ENCODE data around the gene MLPH.

DNA sequence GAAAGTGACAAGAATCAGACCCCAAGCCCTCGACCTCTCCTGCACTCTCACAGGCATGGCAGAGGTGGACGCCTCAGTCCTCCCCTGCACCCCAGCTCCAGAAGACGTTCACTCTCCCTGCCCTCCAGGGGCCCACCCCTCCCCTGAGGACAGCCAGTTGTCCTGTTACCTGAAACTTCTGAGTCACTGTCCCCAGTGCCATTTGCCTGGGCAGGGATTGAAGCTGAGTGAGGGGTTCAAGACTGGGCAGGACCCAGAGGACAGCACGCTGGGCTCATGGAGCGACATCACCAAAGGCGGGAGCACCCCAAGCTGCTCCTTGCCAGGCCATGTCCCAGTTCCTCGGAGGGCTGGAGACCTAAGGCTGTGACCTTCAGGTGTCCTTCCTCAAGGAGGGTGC lies 38.9 kb upstream of the MLPH start:
- TF ChIP-seq MAFK (IDR thresholded peaks at IDR 0.05; ENCODE audit: low read length) (no peak), HDGF (IDR thresholded peaks at IDR 0.05) (no peak), EP300 (IDR thresholded peaks at IDR 0.05; ENCODE audit: low read length) (no peak), MXI1 (IDR thresholded peaks at IDR 0.05; ENCODE audit: low read depth, low read length) (no peak), ZSCAN29 (IDR thresholded peaks at IDR 0.05) (no peak), PML (IDR thresholded peaks at IDR 0.05; ENCODE audit: low read length) (no peak), POLR2AphosphoS5 (IDR thresholded peaks at IDR 0.05; ENCODE audit: control insufficient read depth, insufficient read depth, low read depth, low read length) (no peak), MTF1 (CRISPR knock-in tag; IDR thresholded peaks at IDR 0.05; ENCODE audit: borderline replicate concordance) (no peak), MAZ (CRISPR knock-in tag; conservative IDR thresholded peaks at IDR 0.05 in 1 of 2, IDR thresholded peaks at IDR 0.05 in 1 of 2) (no peak), CHD4 (IDR thresholded peaks at IDR 0.05; ENCODE audit: insufficient read depth, insufficient replicate concordance, low read depth, low read length, poor library complexity, severe bottlenecking) (no peak)
- TF ChIP-seq, protein P1, sequence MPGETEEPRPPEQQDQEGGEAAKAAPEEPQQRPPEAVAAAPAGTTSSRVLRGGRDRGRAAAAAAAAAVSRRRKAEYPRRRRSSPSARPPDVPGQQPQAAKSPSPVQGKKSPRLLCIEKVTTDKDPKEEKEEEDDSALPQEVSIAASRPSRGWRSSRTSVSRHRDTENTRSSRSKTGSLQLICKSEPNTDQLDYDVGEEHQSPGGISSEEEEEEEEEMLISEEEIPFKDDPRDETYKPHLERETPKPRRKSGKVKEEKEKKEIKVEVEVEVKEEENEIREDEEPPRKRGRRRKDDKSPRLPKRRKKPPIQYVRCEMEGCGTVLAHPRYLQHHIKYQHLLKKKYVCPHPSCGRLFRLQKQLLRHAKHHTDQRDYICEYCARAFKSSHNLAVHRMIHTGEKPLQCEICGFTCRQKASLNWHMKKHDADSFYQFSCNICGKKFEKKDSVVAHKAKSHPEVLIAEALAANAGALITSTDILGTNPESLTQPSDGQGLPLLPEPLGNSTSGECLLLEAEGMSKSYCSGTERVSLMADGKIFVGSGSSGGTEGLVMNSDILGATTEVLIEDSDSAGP (CRISPR knock-in tag; IDR thresholded peaks at IDR 0.05): no peak
- TF ChIP-seq, protein P2, sequence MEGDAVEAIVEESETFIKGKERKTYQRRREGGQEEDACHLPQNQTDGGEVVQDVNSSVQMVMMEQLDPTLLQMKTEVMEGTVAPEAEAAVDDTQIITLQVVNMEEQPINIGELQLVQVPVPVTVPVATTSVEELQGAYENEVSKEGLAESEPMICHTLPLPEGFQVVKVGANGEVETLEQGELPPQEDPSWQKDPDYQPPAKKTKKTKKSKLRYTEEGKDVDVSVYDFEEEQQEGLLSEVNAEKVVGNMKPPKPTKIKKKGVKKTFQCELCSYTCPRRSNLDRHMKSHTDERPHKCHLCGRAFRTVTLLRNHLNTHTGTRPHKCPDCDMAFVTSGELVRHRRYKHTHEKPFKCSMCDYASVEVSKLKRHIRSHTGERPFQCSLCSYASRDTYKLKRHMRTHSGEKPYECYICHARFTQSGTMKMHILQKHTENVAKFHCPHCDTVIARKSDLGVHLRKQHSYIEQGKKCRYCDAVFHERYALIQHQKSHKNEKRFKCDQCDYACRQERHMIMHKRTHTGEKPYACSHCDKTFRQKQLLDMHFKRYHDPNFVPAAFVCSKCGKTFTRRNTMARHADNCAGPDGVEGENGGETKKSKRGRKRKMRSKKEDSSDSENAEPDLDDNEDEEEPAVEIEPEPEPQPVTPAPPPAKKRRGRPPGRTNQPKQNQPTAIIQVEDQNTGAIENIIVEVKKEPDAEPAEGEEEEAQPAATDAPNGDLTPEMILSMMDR (IDR thresholded peaks at IDR 0.05 in 2 of 3, conservative IDR thresholded peaks at IDR 0.05 in 1 of 3; ENCODE audit: insufficient read depth in 2 of 3, low read depth in 1 of 3, low read length in 3 of 3): no peak
- TF ChIP-seq, protein P3, sequence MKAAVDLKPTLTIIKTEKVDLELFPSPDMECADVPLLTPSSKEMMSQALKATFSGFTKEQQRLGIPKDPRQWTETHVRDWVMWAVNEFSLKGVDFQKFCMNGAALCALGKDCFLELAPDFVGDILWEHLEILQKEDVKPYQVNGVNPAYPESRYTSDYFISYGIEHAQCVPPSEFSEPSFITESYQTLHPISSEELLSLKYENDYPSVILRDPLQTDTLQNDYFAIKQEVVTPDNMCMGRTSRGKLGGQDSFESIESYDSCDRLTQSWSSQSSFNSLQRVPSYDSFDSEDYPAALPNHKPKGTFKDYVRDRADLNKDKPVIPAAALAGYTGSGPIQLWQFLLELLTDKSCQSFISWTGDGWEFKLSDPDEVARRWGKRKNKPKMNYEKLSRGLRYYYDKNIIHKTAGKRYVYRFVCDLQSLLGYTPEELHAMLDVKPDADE (conservative IDR thresholded peaks at IDR 0.05; ENCODE audit: control insufficient read depth, low read depth, low read length): no peak
- TF ChIP-seq, protein P4, sequence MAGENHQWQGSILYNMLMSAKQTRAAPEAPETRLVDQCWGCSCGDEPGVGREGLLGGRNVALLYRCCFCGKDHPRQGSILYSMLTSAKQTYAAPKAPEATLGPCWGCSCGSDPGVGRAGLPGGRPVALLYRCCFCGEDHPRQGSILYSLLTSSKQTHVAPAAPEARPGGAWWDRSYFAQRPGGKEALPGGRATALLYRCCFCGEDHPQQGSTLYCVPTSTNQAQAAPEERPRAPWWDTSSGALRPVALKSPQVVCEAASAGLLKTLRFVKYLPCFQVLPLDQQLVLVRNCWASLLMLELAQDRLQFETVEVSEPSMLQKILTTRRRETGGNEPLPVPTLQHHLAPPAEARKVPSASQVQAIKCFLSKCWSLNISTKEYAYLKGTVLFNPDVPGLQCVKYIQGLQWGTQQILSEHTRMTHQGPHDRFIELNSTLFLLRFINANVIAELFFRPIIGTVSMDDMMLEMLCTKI (IDR thresholded peaks at IDR 0.05; ENCODE audit: partially characterized antibody): no peak

All from K562 (cell line).